ENCODE results near the gene CIAO2A.

CIAO2A gene

DNA sequence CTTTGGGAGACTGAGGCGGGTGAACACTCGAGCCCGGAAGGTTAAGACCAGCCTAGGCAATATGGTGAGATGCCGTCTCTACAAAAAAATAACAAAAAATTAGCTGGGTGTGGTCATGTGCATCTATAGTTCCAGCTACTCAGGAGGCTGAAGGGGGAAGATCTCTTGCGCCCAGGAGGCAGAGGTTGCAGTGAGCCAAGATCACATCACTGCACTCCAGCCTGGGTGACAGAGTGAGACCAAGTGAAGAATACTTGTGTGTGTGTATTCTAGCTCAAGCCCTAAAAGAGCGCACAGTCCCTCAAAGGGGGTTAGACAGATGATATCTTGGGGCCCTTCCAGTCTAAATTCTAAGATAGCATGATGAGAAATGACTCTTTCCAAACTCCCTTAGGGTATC, 71.1 kb downstream of the CIAO2A start:
- Histone ChIP-seq H3K9me2 (replicated peaks; ENCODE audit: low read depth, low read length) (no peaks in the 10 kb centered on the region), H3F3A (ENCODE audit: low read depth) (no peaks in the 10 kb centered on the region), H3K9me3 (ENCODE audit: insufficient read depth, low read depth, low read length) (no peaks in the 10 kb centered on the region), H3K27me3 (ENCODE audit: insufficient read depth, low read length, poor library complexity, severe bottlenecking) (no peaks in the 10 kb centered on the region), H2AFZ (ENCODE audit: low read length) (no peak overlapping the region), H3K9ac (ENCODE audit: low read depth, low read length, poor library complexity, severe bottlenecking) (no peak overlapping the region), H3K36me3 (ENCODE audit: insufficient read depth, low read length) (no peaks in the 10 kb centered on the region), H3K4me2 (ENCODE audit: low read depth, low read length, poor library complexity, severe bottlenecking) (no peak overlapping the region), H3K79me2 (ENCODE audit: insufficient read depth, low read length) (no peaks in the 10 kb centered on the region), H4K20me1 (ENCODE audit: insufficient read depth, low read length, poor library complexity, severe bottlenecking) (no peaks in the 10 kb centered on the region), H3K4me3 (ENCODE audit: low read length, poor library complexity, severe bottlenecking) (no peak overlapping the region), H3K4me1 (ENCODE audit: insufficient read depth, low read length, poor library complexity, severe bottlenecking) (no peaks in the 10 kb centered on the region)
- TF ChIP-seq EZH2phosphoT487 (IDR thresholded peaks at IDR 0.05; ENCODE audit: borderline replicate concordance), result no peak
- TF ChIP-seq, protein P1, sequence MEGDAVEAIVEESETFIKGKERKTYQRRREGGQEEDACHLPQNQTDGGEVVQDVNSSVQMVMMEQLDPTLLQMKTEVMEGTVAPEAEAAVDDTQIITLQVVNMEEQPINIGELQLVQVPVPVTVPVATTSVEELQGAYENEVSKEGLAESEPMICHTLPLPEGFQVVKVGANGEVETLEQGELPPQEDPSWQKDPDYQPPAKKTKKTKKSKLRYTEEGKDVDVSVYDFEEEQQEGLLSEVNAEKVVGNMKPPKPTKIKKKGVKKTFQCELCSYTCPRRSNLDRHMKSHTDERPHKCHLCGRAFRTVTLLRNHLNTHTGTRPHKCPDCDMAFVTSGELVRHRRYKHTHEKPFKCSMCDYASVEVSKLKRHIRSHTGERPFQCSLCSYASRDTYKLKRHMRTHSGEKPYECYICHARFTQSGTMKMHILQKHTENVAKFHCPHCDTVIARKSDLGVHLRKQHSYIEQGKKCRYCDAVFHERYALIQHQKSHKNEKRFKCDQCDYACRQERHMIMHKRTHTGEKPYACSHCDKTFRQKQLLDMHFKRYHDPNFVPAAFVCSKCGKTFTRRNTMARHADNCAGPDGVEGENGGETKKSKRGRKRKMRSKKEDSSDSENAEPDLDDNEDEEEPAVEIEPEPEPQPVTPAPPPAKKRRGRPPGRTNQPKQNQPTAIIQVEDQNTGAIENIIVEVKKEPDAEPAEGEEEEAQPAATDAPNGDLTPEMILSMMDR (conservative IDR thresholded peaks at IDR 0.05; ENCODE audit: low read length), result no peak
